Loucy (cell line): ENCODE results near the gene TJP1.

Experiments used
- CTCF ChIP-seq: fragments of 200-600 bp; sonication (generic); conservative IDR thresholded peaks from 2 replicates; pipeline ENCODE4 v1.5.1; 2014; ENCODE audit warnings: mild to moderate bottlenecking, antibody characterized with exemption, low read length
- EZH2phosphoT487 ChIP-seq: fragments of 200-600 bp; IDR thresholded peaks from 2 replicates; pipeline ENCODE4 v1.6.1; 2018; ENCODE audit warnings: antibody characterized with exemption, mild to moderate bottlenecking, moderate library complexity, borderline replicate concordance

GRCh38 chr15:29852201-29852600, 29.9 kb upstream of the TJP1 start:
- TF ChIP-seq CTCF (no peak), EZH2phosphoT487 (no peak)
